CD14-positive monocyte (primary cell): ENCODE measurements around the gene DBF4B. TPM values are rescaled to one million over a fixed set of nuclear protein-coding genes. Genes with fewer than 3 reads are reported as not detected.

Experiments used
- DNase-seq, 3 donors: peaks; one replicate each; pipeline ENCODE4 v3.0.0-alpha.2; 2011 to 2022
- H2AFZ ChIP-seq: 2 replicates; pipeline ENCODE4 v1.6.0; 2012; ENCODE audit warnings: mild to moderate bottlenecking, low read depth, low read length, inconsistent platforms; ENCODE audit not compliant: insufficient read depth, poor library complexity, severe bottlenecking
- H3K27ac ChIP-seq, 2 donors: 1 replicate in 1 of 2; 2 replicates in 1 of 2; pipeline ENCODE4 v1.5.1; 2012 to 2013; ENCODE audit warnings: low read length in 2 of 2, control low read depth in 1 of 2, inconsistent platforms in 1 of 2, low read depth in 1 of 2, mild to moderate bottlenecking in 1 of 2
- H3K27me3 ChIP-seq, 2 donors: one replicate each; pipeline versions ENCODE4 v1.6.0 to v1.6.1; 2011 to 2013; ENCODE audit warnings: low read length in 2 of 2; ENCODE audit not compliant: control insufficient read depth in 2 of 2, insufficient read depth in 2 of 2
- H3K36me3 ChIP-seq, 2 donors: replicated peaks in 1 of 2; 1 replicate in 1 of 2; 2 replicates in 1 of 2; pipeline versions ENCODE4 v1.5.1 to v1.6.1; 2012 to 2013; ENCODE audit warnings: low read length in 2 of 2, control low read depth in 1 of 2, inconsistent platforms in 1 of 2, mild to moderate bottlenecking in 1 of 2; ENCODE audit not compliant: insufficient read depth in 2 of 2, control insufficient read depth in 1 of 2
- H3K4me1 ChIP-seq, 2 donors: 1 replicate in 1 of 2; 2 replicates in 1 of 2; pipeline versions ENCODE4 v1.5.1 to v1.6.1; 2012 to 2013; ENCODE audit warnings: low read length in 2 of 2, control low read depth in 1 of 2, inconsistent platforms in 1 of 2, mild to moderate bottlenecking in 1 of 2, moderate library complexity in 1 of 2; ENCODE audit not compliant: insufficient read depth in 2 of 2, control insufficient read depth in 1 of 2
- H3K4me2 ChIP-seq: replicated peaks from 2 replicates; pipeline ENCODE3; 2012; ENCODE audit warnings: low read length, moderate library complexity, mild to moderate bottlenecking; ENCODE audit not compliant: poor library complexity, severe bottlenecking; ENCODE audit errors: extremely low read depth
- H3K4me3 ChIP-seq, 3 experiments: fragments of 200-600 bp in 1 of 3; sonication (generic) in 1 of 3; replicated peaks in 1 of 3; 1 replicate in 2 of 3; 2 replicates in 1 of 3; pipeline ENCODE4 v1.5.1; 2011 to 2013; ENCODE audit warnings: low read length in 3 of 3, mild to moderate bottlenecking in 3 of 3, control low read depth in 2 of 3, low read depth in 2 of 3, inconsistent platforms in 1 of 3, moderate library complexity in 1 of 3
- H3K79me2 ChIP-seq: 2 replicates; pipeline ENCODE4 v1.6.0; 2012; ENCODE audit warnings: mild to moderate bottlenecking, control low read depth, inconsistent platforms, low read length, moderate library complexity; ENCODE audit not compliant: insufficient read depth
- H3K9ac ChIP-seq: 2 replicates; pipeline ENCODE4 v1.6.0; 2017; ENCODE audit warnings: low read length, mild to moderate bottlenecking; ENCODE audit not compliant: insufficient read depth, poor library complexity, severe bottlenecking
- H3K9me3 ChIP-seq, 2 donors: replicated peaks in 1 of 2; 1 replicate in 1 of 2; 2 replicates in 1 of 2; pipeline versions ENCODE4 v1.5.1 to v1.6.1; 2012 to 2013; ENCODE audit warnings: low read length in 2 of 2, control low read depth in 1 of 2; ENCODE audit not compliant: control insufficient read depth in 1 of 2, insufficient read depth in 1 of 2
- H4K20me1 ChIP-seq: 2 replicates; pipeline ENCODE4 v1.6.0; 2012; ENCODE audit warnings: mild to moderate bottlenecking, low read length, control low read depth, moderate library complexity; ENCODE audit not compliant: insufficient read depth
- H3K27ac Mint-ChIP-seq, 7 donors: one replicate each; pipeline ENCODE4 v1.8.0; 2020; ENCODE audit warnings: mild to moderate bottlenecking in 7 of 7, mixed read lengths in 7 of 7, moderate library complexity in 6 of 7, inconsistent platforms in 2 of 7
- H3K27me3 Mint-ChIP-seq, 3 donors: one replicate each; pipeline ENCODE4 v1.8.0; 2021 to 2022; ENCODE audit warnings: low read depth in 3 of 3, mild to moderate bottlenecking in 3 of 3, mixed read lengths in 3 of 3, moderate library complexity in 3 of 3, inconsistent platforms in 1 of 3
- H3K36me3 Mint-ChIP-seq, 2 donors: one replicate each; pipeline ENCODE4 v1.8.0; 2020; ENCODE audit warnings: mixed read lengths in 2 of 2, inconsistent platforms in 1 of 2, mild to moderate bottlenecking in 1 of 2
- H3K4me1 Mint-ChIP-seq: one replicate; pipeline ENCODE4 v1.8.0; 2020; ENCODE audit warnings: mild to moderate bottlenecking, mixed read lengths
- H3K4me3 Mint-ChIP-seq, 2 donors: one replicate each; pipeline ENCODE4 v1.8.0; 2020; ENCODE audit warnings: mild to moderate bottlenecking in 2 of 2, mixed read lengths in 2 of 2, moderate library complexity in 1 of 2
- H3K9me3 Mint-ChIP-seq, 7 donors: one replicate each; pipeline ENCODE4 v1.8.0; 2020 to 2022; ENCODE audit warnings: mixed read lengths in 7 of 7, mild to moderate bottlenecking in 6 of 7, moderate library complexity in 6 of 7, inconsistent platforms in 2 of 7
- CTCF ChIP-seq: fragments of 200-600 bp; IDR thresholded peaks from one replicate; pipeline ENCODE4 v1.8.0; 2022; ENCODE audit warnings: antibody characterized with exemption, mild to moderate bottlenecking
- WGBS: methylation state at CpG from one replicate; pipeline ENCODE4 v1.1.5; 2013; ENCODE audit warnings: missing lambda C conversion rate; ENCODE audit not compliant: insufficient coverage; 5-methylcytosine and 5-hydroxymethylcytosine counted together
- intact Hi-C, 2 donors: fragments of 100-400 bp; cut with micrococcal nuclease; formaldehyde crosslinking; loops; one replicate each; pipeline versions ENCODE4 v1.15.0 to v1.15.1; 2023
- polyA plus RNA-seq, 3 donors: library from polyadenylated mRNA; depleted of rRNA in 1 of 3; unstranded in 2 of 3; stranded (reverse) in 1 of 3; fragments of 300-500 nt in 2 of 3; fragments of >200 nt in 1 of 3; fragmentation: Illumina TruSeq in 2 of 3; gene quantifications; 1 replicate in 2 of 3; 2 replicates in 1 of 3; pipeline ENCODE4 v1.2.3, GENCODE V29; 2012 to 2021

Gene DBF4B
- polyA plus RNA-seq, 3 donors: 0.23 to 2.9 (median 0.34) TPM

- Mint-ChIP-seq H3K27me3 (no peaks in the 10 kb centered on the region), H3K36me3 (peaks cover 51 to 84% of the 10 kb centered on the region in 2 donors), H3K9me3 (no peaks in the 10 kb centered on the region), H3K27ac (no peak overlapping the region), H3K4me3 (no peak overlapping the region), H3K4me1 (no peaks in the 10 kb centered on the region)
- Histone ChIP-seq H2AFZ (no peak overlapping the region), H3K4me3 (no peak overlapping the region), H3K9ac (no peak overlapping the region), H4K20me1 (no peaks in the 10 kb centered on the region), H3K36me3 (peaks cover 17 to 76% of the 10 kb centered on the region in 2 donors), H3K9me3 (no peaks in the 10 kb centered on the region), H3K4me1 (no peaks in the 10 kb centered on the region), H3K79me2 (no peaks in the 10 kb centered on the region), H3K4me2 (no peak overlapping the region), H3K27me3 (no peaks in the 10 kb centered on the region), H3K27ac (no peak overlapping the region)
- 84% methylated on average over 2 of the region's 5 CpGs for WGBS
- DNase-seq: no peak
- intact Hi-C loops: no loop called here
- TF ChIP-seq CTCF: no peak
Measured at GRCh38 chr17:44733753-44734152, 25.3 kb downstream of the DBF4B start.

DNA sequence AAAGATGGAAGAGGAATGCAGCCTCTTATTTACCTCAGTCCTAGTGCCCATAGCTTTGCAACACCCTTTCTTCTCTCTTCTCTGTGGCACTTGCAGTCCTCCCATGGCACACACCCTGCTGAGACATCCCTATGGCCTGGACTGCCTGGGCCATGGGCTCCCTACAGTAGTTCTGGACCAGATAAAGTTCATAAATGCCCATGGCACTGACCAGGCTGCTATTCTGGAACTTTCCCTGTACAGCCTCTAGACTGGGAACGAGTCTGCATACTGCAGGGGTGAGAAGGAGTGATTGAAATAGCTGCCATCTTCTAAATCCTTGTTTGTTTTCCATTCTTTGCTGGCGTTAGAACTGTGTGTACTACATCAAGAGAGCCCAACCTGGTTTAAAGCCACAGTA, 25.8 kb downstream of the DBF4B start:
- Histone ChIP-seq H4K20me1 (no peaks in the 10 kb centered on the region), H3K9me3 (no peaks in the 10 kb centered on the region), H3K4me2 (no peak overlapping the region), H3K4me3 (no peak overlapping the region), H3K4me1 (no peaks in the 10 kb centered on the region), H3K9ac (no peak overlapping the region), H3K79me2 (no peaks in the 10 kb centered on the region), H3K36me3 (peaks cover 17 to 78% of the 10 kb centered on the region in 2 donors), H3K27ac (no peak overlapping the region), H2AFZ (no peak overlapping the region), H3K27me3 (no peaks in the 10 kb centered on the region)
- no peaks in the 10 kb centered on the region for H3K9me3 Mint-ChIP-seq
- no peaks in the 10 kb centered on the region for H3K4me1 Mint-ChIP-seq
- TF ChIP-seq CTCF: no peak
- WGBS: no CpG with 5 or more reads among the region's 2 CpGs
- no peak overlapping the region for H3K4me3 Mint-ChIP-seq
- no peak for DNase-seq
- H3K36me3 Mint-ChIP-seq: peaks cover 51 to 85% of the 10 kb centered on the region in 2 donors
- no peak overlapping the region for H3K27ac Mint-ChIP-seq
- no peaks in the 10 kb centered on the region for H3K27me3 Mint-ChIP-seq
- intact Hi-C loops: no loop called here
